ENCODE data around the gene DPM3. TPM values are rescaled to one million over a fixed set of nuclear protein-coding genes. Genes with fewer than 3 reads are reported as not detected.
A peak's percentile ranks its signal among the peaks of the same experiment; 100 is the strongest.

DPM3 gene
- total RNA-seq, 1 experiment from 2014 or later, result 83.7 TPM

DNA sequence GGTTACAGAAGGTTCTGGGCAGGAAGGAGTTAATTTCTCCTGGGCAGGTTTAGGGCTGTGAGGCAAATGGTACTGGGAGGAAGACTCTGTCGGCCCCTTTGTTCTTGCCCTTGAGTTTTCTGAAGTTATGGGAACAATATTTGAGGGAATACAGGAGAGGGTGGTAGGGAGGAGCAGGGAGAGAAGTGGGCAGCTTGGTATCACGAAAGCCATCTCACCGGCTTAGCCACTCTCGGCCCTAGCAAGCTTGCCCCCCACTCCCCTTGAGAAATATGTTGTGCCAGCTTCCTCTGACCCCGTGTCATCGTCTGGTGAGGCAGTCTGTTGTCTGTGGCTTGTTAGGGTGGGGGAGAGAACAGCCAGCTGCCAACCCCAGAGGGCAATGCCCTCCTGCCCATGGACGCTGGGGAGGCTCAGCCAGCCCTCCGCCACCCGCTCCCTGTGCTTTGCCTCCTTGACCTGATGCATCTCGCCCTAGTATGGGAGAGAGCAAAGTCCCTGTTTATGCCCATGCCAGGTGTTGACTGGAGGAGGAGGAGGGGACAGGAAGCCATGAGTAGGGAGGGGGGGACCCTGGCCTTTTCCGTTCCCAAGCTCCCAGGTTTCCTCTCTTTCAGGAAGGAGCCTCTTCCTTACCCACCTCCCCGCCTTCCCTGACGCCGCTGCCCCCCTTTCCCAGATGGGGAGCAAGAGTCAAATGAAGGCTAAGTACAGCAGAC is 11.4 kb downstream of the DPM3 start:
- Histone ChIP-seq H3K4me1 (replicated peaks; ENCODE audit: insufficient read depth) (peaks cover 61% of the 10 kb centered on the region), H3K9me2 (ENCODE audit: insufficient read depth) (no peaks in the 10 kb centered on the region), H3K9me3 (ENCODE audit: insufficient read depth, low read depth) (no peaks in the 10 kb centered on the region), H2AFZ (no peak overlapping the region), H3K36me3 (ENCODE audit: low read depth) (peaks cover 21% of the 10 kb centered on the region), H3K27me3 (ENCODE audit: insufficient read depth, low read depth) (no peaks in the 10 kb centered on the region), H3K27ac (peak overlapping the region; percentile 98), H3F3A (ENCODE audit: insufficient read depth, low read depth) (peaks cover 71% of the 10 kb centered on the region), H3K79me2 (ENCODE audit: low read depth) (peaks cover 48% of the 10 kb centered on the region), H3K4me2 (peak overlapping the region; percentile 99), H4K20me1 (ENCODE audit: insufficient read depth) (no peaks in the 10 kb centered on the region), H3K4me3 (peak overlapping the region; percentile 85)
- ChIA-PET POLR2A (ENCODE audit: unreplicated experiment) (interaction anchor here (0.5 to 0.7 kb wide), 5 partner anchors 65 to 995 kb away, joined by 3 to 11 read pairs (median 5); no protein-coding TSS in a partner anchor), CTCF (interaction anchor here (0.6 to 1.2 kb wide), 4 partner anchors 29 to 44 kb away, joined by 3 to 13 read pairs (median 4); partner anchors contain the start of gene KRTCAP2)
- intact Hi-C loops (cut with micrococcal nuclease; ENCODE audit: unreplicated experiment), result loop anchor here (2.0 to 5.0 kb wide), 3 partner anchors 34 to 572 kb away; partner anchors contain the start of genes KRTCAP2, TRIM46 and UBE2Q1
- TF ChIP-seq, protein P1, sequence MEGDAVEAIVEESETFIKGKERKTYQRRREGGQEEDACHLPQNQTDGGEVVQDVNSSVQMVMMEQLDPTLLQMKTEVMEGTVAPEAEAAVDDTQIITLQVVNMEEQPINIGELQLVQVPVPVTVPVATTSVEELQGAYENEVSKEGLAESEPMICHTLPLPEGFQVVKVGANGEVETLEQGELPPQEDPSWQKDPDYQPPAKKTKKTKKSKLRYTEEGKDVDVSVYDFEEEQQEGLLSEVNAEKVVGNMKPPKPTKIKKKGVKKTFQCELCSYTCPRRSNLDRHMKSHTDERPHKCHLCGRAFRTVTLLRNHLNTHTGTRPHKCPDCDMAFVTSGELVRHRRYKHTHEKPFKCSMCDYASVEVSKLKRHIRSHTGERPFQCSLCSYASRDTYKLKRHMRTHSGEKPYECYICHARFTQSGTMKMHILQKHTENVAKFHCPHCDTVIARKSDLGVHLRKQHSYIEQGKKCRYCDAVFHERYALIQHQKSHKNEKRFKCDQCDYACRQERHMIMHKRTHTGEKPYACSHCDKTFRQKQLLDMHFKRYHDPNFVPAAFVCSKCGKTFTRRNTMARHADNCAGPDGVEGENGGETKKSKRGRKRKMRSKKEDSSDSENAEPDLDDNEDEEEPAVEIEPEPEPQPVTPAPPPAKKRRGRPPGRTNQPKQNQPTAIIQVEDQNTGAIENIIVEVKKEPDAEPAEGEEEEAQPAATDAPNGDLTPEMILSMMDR (conservative IDR thresholded peaks at IDR 0.05), result no peak
- no peak for TF ChIP-seq EZH2 (IDR thresholded peaks at IDR 0.05; ENCODE audit: low read depth)
- peak; percentile 50 to 58 for DNase-seq
- TSS peak; percentile 75 for BruUV-seq (replicated peaks)

- no peak for DNase-seq
- Histone ChIP-seq H3K9me2 (ENCODE audit: insufficient read depth) (no peaks in the 10 kb centered on the region), H3K79me2 (ENCODE audit: low read depth) (peaks cover 44% of the 10 kb centered on the region), H3K4me3 (peak overlapping the region; percentile 85), H3K4me1 (replicated peaks; ENCODE audit: insufficient read depth) (peaks cover 61% of the 10 kb centered on the region), H3K27ac (peak overlapping the region; percentile 98), H3F3A (ENCODE audit: insufficient read depth, low read depth) (peaks cover 70% of the 10 kb centered on the region), H3K4me2 (peak overlapping the region; percentile 99), H3K27me3 (ENCODE audit: insufficient read depth, low read depth) (no peaks in the 10 kb centered on the region), H3K36me3 (ENCODE audit: low read depth) (peaks cover 13% of the 10 kb centered on the region), H3K9me3 (ENCODE audit: insufficient read depth, low read depth) (no peaks in the 10 kb centered on the region), H4K20me1 (ENCODE audit: insufficient read depth) (no peaks in the 10 kb centered on the region), H2AFZ (no peak overlapping the region)
- intact Hi-C loops (cut with micrococcal nuclease; ENCODE audit: unreplicated experiment), result loop anchor here (1.0 to 5.0 kb wide), 4 partner anchors 7 to 571 kb away; partner anchors contain the start of genes KRTCAP2, SLC50A1, TRIM46 and UBE2Q1
- ChIA-PET CTCF (interaction anchor here (0.7 to 1.2 kb wide), 4 partner anchors 37 to 45 kb away, joined by 3 to 13 read pairs (median 4); partner anchors contain the start of gene KRTCAP2), POLR2A (ENCODE audit: unreplicated experiment) (interaction anchor here (0.5 to 0.6 kb wide), 2 partner anchors 64 to 96 kb away, joined by 3 to 4 read pairs; no protein-coding TSS in a partner anchor)
- TSS peak; percentile 72 for BruUV-seq (replicated peaks)
- TF ChIP-seq EZH2 (IDR thresholded peaks at IDR 0.05; ENCODE audit: low read depth), result no peak
- TF ChIP-seq, protein P1 (conservative IDR thresholded peaks at IDR 0.05), result no peak
These were observed 12.2 kb downstream of the DPM3 start for GRCh38 chr1:155127967-155128754.
